GM12892 (cell line): ENCODE data around the gene ZFP69B.
"Not testable (repeated sequence)": the region's sequence is repeated elsewhere in the genome, so short reads cannot be mapped to it uniquely, and the experiment has no call there.

Experiments used
- DNase-seq: peaks from one replicate; pipeline ENCODE4 v3.0.0; 2011; ENCODE audit not compliant: insufficient read length
- FAIRE-seq: peaks from 2 replicates; lab custom pipeline; 2011; peaks lifted over from hg19 to GRCh38; lab: Jason Lieb, UNC
- POLR2A ChIP-seq: IDR thresholded peaks from 2 replicates; pipeline ENCODE4 v1.6.1; 2011; ENCODE audit warnings: low read depth, low read length, control low read depth
- POLR2AphosphoS5 ChIP-seq: IDR thresholded peaks from 2 replicates; pipeline ENCODE4 v1.6.1; 2011; ENCODE audit warnings: low read depth, low read length, control low read depth
- TAF1 ChIP-seq: IDR thresholded peaks from 2 replicates; pipeline ENCODE4 v1.6.1; 2011; ENCODE audit warnings: low read depth, mild to moderate bottlenecking, control low read depth, low read length, borderline replicate concordance

Gene ZFP69B

DNA sequence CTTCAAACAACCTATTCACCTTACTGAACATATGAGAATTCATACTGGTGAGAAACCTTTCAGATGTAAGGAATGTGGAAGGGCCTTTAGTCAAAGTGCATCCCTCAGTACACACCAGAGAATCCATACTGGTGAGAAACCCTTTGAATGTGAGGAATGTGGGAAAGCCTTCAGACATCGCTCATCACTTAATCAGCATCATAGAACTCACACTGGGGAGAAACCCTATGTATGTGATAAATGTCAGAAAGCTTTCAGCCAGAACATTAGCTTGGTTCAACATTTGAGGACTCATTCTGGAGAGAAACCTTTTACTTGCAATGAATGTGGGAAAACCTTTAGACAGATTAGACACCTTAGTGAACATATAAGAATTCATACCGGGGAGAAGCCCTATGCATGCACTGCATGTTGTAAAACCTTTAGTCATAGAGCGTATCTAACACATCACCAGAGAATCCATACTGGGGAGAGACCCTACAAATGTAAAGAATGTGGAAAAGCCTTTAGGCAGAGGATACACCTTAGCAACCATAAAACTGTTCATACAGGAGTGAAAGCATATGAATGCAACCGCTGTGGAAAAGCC is 45.1 kb downstream of the ZFP69B start:
- DNase-seq (no peak), FAIRE-seq (no peak)
- no peak for TF ChIP-seq POLR2A
- TF ChIP-seq POLR2AphosphoS5: no peak
- no peak for TF ChIP-seq TAF1

GRCh38 chr1:40502651-40503050 is 52.4 kb downstream of the ZFP69B start:
- not testable (repeated sequence) for FAIRE-seq

GRCh38 chr1:40507973-40508372 is 57.7 kb downstream of the ZFP69B start:
- FAIRE-seq (no peak), DNase-seq (no peak)
- TF ChIP-seq POLR2AphosphoS5: no peak
- no peak for TF ChIP-seq POLR2A
- TF ChIP-seq TAF1: no peak

More at GRCh38 chr1:40502651-40503050, 52.4 kb downstream of the ZFP69B start:
- not testable (repeated sequence) for DNase-seq

DNA sequence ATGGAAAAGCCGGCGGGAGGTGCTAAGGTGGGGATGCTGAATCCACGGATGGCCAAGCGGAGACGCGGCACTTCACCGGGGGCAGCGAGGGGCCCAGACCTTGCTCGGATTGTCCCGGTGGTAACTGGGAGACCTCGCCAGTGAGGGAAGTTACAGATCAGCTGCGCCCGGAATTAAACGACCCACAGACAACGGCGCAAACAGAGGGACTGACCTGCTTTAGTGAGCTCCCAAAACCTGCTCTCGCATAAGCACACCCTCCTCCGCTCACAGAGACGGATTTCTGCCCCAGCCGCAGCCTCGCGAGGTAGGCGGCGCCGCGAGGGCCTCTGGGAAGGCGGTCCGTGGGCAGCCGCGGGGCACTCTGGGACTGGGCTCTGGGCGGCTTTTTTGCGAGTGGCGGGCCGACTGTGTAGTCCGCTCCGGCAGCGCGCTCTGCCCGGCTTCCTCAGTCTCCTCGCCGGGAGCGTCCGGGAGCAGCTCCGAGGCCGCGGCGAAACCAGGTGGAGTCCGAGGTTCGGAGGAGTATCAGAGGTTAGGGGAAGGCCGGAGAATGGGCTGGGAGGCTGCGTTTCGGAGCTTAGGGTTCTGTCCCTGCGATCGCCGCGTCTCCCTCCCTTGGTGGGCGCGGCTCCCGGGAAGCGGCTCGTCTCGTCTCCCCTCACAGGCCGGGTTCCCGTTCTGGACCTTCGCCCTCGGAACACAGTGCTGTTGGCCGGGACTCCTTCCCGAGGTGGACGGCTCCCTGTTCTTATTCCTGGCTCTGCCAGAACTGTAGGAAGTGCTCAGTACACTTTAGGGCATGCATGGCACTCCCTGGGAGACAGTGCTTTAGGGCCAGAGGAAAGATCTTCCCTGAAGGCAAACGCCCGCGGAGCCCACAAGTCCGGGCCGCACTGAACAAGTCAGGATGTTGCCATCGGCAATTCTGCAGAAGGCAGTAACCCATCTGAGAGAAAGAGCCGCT is 58.4 kb downstream of the ZFP69B start, which contains the start of gene EXO5:
TSS of gene EXO5 (plus strand) at position 393 of the 967 bp plus-strand sequence. CDS start 5,778 bp downstream, outside the sequence.
- FAIRE-seq (peak; percentile 89), DNase-seq (peak; percentile 69)
- TF ChIP-seq POLR2AphosphoS5 (peak; percentile 69), POLR2A (peak; percentile 88), TAF1 (peak; percentile 60; the same call in 1 of the 2 replicates)
